OCI-LY3 (cell line): ENCODE data around the gene CCDC24.

Experiments
- H2AFZ ChIP-seq: fragments of 200-600, 300-600 bp; shearing (Covaris generic); 2 replicates; pipeline ENCODE4 v1.6.0; 2014; ENCODE audit warnings: antibody characterized with exemption, low read depth, low read length
- H3K27ac ChIP-seq: fragments of 200-600, 300-600 bp; sonication (generic); 2 replicates; pipeline ENCODE4 v1.5.1; 2014; ENCODE audit warnings: mild to moderate bottlenecking, low read length, moderate library complexity, mixed read lengths
- H3K27me3 ChIP-seq: fragments of 200-600, 300-600 bp; sonication (generic); 2 replicates; pipeline ENCODE4 v1.6.1; 2014; ENCODE audit warnings: low read depth, low read length, mixed read lengths
- H3K36me3 ChIP-seq: fragments of 200-600, 300-600 bp; sonication (generic); replicated peaks from 2 replicates; pipeline ENCODE3; 2014; ENCODE audit warnings: low read depth, low read length, mixed read lengths
- H3K4me1 ChIP-seq: fragments of 300-600, 200-600 bp; sonication (generic); 2 replicates; pipeline ENCODE4 v1.6.1; 2014; ENCODE audit warnings: low read length, mixed read lengths
- H3K4me2 ChIP-seq: fragments of 200-600, 300-600 bp; sonication (generic); 2 replicates; pipeline ENCODE4 v1.6.1; 2014; ENCODE audit warnings: low read length, mixed read lengths
- H3K4me3 ChIP-seq: fragments of 300-600, 200-600 bp; sonication (generic); 2 replicates; pipeline ENCODE4 v1.5.1; 2014; ENCODE audit warnings: antibody characterized with exemption, mild to moderate bottlenecking, low read length, moderate library complexity
- H3K79me2 ChIP-seq: fragments of 300-600, 200-600 bp; shearing (Covaris generic); 2 replicates; pipeline ENCODE4 v1.6.1; 2014; ENCODE audit warnings: mild to moderate bottlenecking, low read length, mixed read lengths
- H3K9ac ChIP-seq: fragments of 300-600, 200-600 bp; shearing (Covaris generic); 2 replicates; pipeline ENCODE4 v1.6.0; 2014; ENCODE audit warnings: mild to moderate bottlenecking, low read length, moderate library complexity
- H3K9me3 ChIP-seq: fragments of 200-600, 300-600 bp; shearing (Covaris generic); 2 replicates; pipeline ENCODE4 v1.6.1; 2014; ENCODE audit warnings: low read length, mixed read lengths; ENCODE audit not compliant: insufficient read depth
- H4K20me1 ChIP-seq: fragments of 200-600, 300-600 bp; sonication (generic); 2 replicates; pipeline ENCODE4 v1.6.1; 2016; ENCODE audit warnings: low read length, mixed read lengths; ENCODE audit not compliant: insufficient read depth
- CTCF ChIP-seq: fragments of 200-600, 300-600 bp; sonication (generic); IDR thresholded peaks from 2 replicates; pipeline ENCODE4 v1.5.1; 2014; ENCODE audit warnings: antibody characterized with exemption, low read length, low read depth
- EZH2phosphoT487 ChIP-seq: fragments of 200-600 bp; shearing (Covaris generic); IDR thresholded peaks from 2 replicates; pipeline ENCODE4 v1.6.1; 2018; ENCODE audit warnings: antibody characterized with exemption, mixed run types, low read depth

CCDC24 gene

GRCh38 chr1:43965316-43965715 is 26.1 kb upstream of the CCDC24 start:
- TF ChIP-seq EZH2phosphoT487 (no peak), CTCF (no peak)
- H3K4me2 ChIP-seq = no peak overlapping the region
- no peak overlapping the region for H3K27ac ChIP-seq
- no peak overlapping the region for H3K4me3 ChIP-seq
- no peaks in the 10 kb centered on the region for H3K36me3 ChIP-seq
- no peaks in the 10 kb centered on the region for H3K9me3 ChIP-seq
- no peak overlapping the region for H3K9ac ChIP-seq
- H2AFZ ChIP-seq = no peak overlapping the region
- H3K27me3 ChIP-seq = no peaks in the 10 kb centered on the region
- peaks cover 4% of the 10 kb centered on the region; the same call in 1 of the 2 replicates for H3K4me1 ChIP-seq
- H3K79me2 ChIP-seq = peaks cover 5% of the 10 kb centered on the region
- H4K20me1 ChIP-seq = no peaks in the 10 kb centered on the region

- TF ChIP-seq CTCF (no peak), EZH2phosphoT487 (no peak)
- H3K9ac ChIP-seq = no peak overlapping the region
- H2AFZ ChIP-seq = no peak overlapping the region
- H3K4me3 ChIP-seq = no peak overlapping the region
- H3K27me3 ChIP-seq = no peaks in the 10 kb centered on the region
- H3K36me3 ChIP-seq = no peaks in the 10 kb centered on the region
- no peak overlapping the region for H3K4me2 ChIP-seq
- no peaks in the 10 kb centered on the region for H3K9me3 ChIP-seq
- peaks cover 17% of the 10 kb centered on the region for H3K79me2 ChIP-seq
- H3K4me1 ChIP-seq = peaks cover 9% of the 10 kb centered on the region
- no peaks in the 10 kb centered on the region for H4K20me1 ChIP-seq
- H3K27ac ChIP-seq = no peak overlapping the region
These were observed 23.0 kb upstream of the CCDC24 start for GRCh38 chr1:43968348-43968948.

- Histone ChIP-seq H3K4me2 (peak overlapping the region; percentile 81), H3K9ac (no peak overlapping the region), H3K36me3 (no peaks in the 10 kb centered on the region), H3K27me3 (no peaks in the 10 kb centered on the region), H3K27ac (no peak overlapping the region), H2AFZ (no peak overlapping the region), H4K20me1 (no peaks in the 10 kb centered on the region), H3K4me3 (peak overlapping the region; percentile 97), H3K4me1 (peaks cover 15% of the 10 kb centered on the region), H3K9me3 (no peaks in the 10 kb centered on the region), H3K79me2 (peaks cover 17% of the 10 kb centered on the region)
- TF ChIP-seq CTCF (no peak), EZH2phosphoT487 (no peak)
These were observed 22.0 kb upstream of the CCDC24 start for GRCh38 chr1:43969416-43969745.

- no peaks in the 10 kb centered on the region for H3K27me3 ChIP-seq
- TF ChIP-seq EZH2phosphoT487 = no peak
- TF ChIP-seq CTCF = peak; percentile 14; the same call in 1 of the 2 replicates
- no peak within 1 kb of the TSS for H3K27ac ChIP-seq
- peaks cover 15% of the 10 kb centered on the region for H3K4me1 ChIP-seq
- no peaks in the 10 kb centered on the region for H3K9me3 ChIP-seq
- H2AFZ ChIP-seq = no peak within 1 kb of the TSS
- H3K4me2 ChIP-seq = peak within 1 kb of the TSS; percentile 93
- H3K36me3 ChIP-seq = no peaks in the 10 kb centered on the region
- H3K9ac ChIP-seq = peak within 1 kb of the TSS; percentile 77
- peak within 1 kb of the TSS; percentile 97 for H3K4me3 ChIP-seq
- no peaks in the 10 kb centered on the region for H4K20me1 ChIP-seq
- H3K79me2 ChIP-seq = peaks cover 19% of the 10 kb centered on the region
These were observed 21.5 kb upstream of the CCDC24 start, which contains the start of gene DPH2 for GRCh38 chr1:43969746-43970466. Gene DPH2, plus strand, starts transcription at chr1:43970010. Its CDS starts 166 bp downstream, at chr1:43970176.
